ENCODE data around the gene PVRIG. TPM values are rescaled to one million over a fixed set of nuclear protein-coding genes. Genes with fewer than 3 reads are reported as not detected.
"Not testable (repeated sequence)": the region's sequence is repeated elsewhere in the genome, so short reads cannot be mapped to it uniquely, and the experiment has no call there.

The PVRIG gene
- total RNA-seq (52.3 TPM), polyA plus RNA-seq (30.7 TPM)
- long read RNA-seq, donor 1, partial matches to known transcripts = 5 of 5 reads
- long read RNA-seq, donor 1, other reads (novel, unspliced or antisense) = 0 of 5 reads
- long read RNA-seq, donor 2 = 0 reads
- long read RNA-seq, donor 3, partial matches to known transcripts = 129 of 130 reads
- long read RNA-seq, donor 3, other reads (novel, unspliced or antisense) = 0 of 130 reads
- long read RNA-seq, donor 4, partial matches to known transcripts = 40 of 41 reads
- long read RNA-seq, donor 4, other reads (novel, unspliced or antisense) = 0 of 41 reads
- long read RNA-seq, donor 5, partial matches to known transcripts = 111 of 112 reads
- long read RNA-seq, donor 5, other reads (novel, unspliced or antisense) = 0 of 112 reads
- long read RNA-seq, donor 6, partial matches to known transcripts = 68 of 68 reads
- long read RNA-seq, donor 6, other reads (novel, unspliced or antisense) = 0 of 68 reads
- long read RNA-seq, donor 7, partial matches to known transcripts = 64 of 65 reads
- long read RNA-seq, donor 7, other reads (novel, unspliced or antisense) = 0 of 65 reads
- long read RNA-seq, donor 8, partial matches to known transcripts = 58 of 58 reads
- long read RNA-seq, donor 8, other reads (novel, unspliced or antisense) = 0 of 58 reads
- long read RNA-seq, donor 9, partial matches to known transcripts = 82 of 84 reads
- long read RNA-seq, donor 9, other reads (novel, unspliced or antisense) = 0 of 84 reads
- long read RNA-seq, donor 10, partial matches to known transcripts = 111 of 112 reads
- long read RNA-seq, donor 10, other reads (novel, unspliced or antisense) = 0 of 112 reads

DNA sequence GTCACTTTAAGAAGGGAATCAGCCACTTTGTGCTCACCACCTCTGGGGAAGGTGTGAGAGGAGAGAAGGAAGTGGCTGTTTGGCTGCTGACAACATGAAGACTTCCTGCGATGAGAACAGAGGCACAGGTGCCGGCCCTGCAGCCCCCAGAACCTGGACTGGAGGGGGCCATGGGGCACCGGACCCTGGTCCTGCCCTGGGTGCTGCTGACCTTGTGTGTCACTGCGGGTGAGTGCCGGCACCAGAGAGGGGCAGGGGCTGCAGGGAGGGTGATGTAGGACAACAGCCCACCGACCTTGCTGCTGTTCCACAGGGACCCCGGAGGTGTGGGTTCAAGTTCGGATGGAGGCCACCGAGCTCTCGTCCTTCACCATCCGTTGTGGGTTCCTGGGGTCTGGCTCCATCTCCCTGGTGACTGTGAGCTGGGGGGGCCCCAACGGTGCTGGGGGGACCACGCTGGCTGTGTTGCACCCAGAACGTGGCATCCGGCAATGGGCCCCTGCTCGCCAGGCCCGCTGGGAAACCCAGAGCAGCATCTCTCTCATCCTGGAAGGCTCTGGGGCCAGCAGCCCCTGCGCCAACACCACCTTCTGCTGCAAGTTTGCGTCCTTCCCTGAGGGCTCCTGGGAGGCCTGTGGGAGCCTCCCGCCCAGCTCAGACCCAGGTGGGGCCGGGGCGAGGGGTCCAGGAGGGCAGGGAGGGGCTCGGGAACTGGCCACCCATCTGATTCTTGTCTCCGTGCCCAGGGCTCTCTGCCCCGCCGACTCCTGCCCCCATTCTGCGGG lies at the start of gene PVRIG:
Gene PVRIG, plus strand, starts transcription at position 149 of the 785 bp plus-strand sequence. Its CDS starts 22 bp downstream, at position 171.
- 20% methylated on average over 26 of the region's 27 CpGs for WGBS
- H3K4me3 ChIP-seq (ENCODE audit: low read length in 2 of 2) = peak within 1 kb of the TSS; percentile 71 to 99
- H3K4me1 ChIP-seq (ENCODE audit: control insufficient read depth in 2 of 2, insufficient read depth in 2 of 2, low read length in 2 of 2) = peaks cover 8 to 71% of the 10 kb centered on the region in 2 donors
- peak in 3 of 9 donors; percentile 44 to 69 (median 45) for DNase-seq (ENCODE audit: low read depth in 6 of 9, low spot score in 9 of 9)
- not testable (repeated sequence) for H3K9me3 ChIP-seq (ENCODE audit: control insufficient read depth in 2 of 2, insufficient read depth in 1 of 2, low read length in 1 of 2); H3K27me3 ChIP-seq (ENCODE audit: control insufficient read depth in 2 of 2, insufficient read depth in 1 of 2, low read length in 1 of 2)
- H3K36me3 ChIP-seq (ENCODE audit: control insufficient read depth in 2 of 2, insufficient read depth in 2 of 2, low read length in 1 of 2) = peaks cover 27 to 47% of the 10 kb centered on the region in 2 donors
- peak within 1 kb of the TSS; percentile 98 to 100 for H3K27ac ChIP-seq (ENCODE audit: low read depth in 1 of 2, low read length in 1 of 2)

- Histone ChIP-seq H3K4me1 (ENCODE audit: control insufficient read depth in 2 of 2, insufficient read depth in 2 of 2, low read length in 2 of 2) (peaks cover 45 to 76% of the 10 kb centered on the region in 2 donors), H3K27me3 (ENCODE audit: control insufficient read depth in 2 of 2, insufficient read depth in 1 of 2, low read length in 1 of 2) (peaks cover 0 to 4% of the 10 kb centered on the region in 2 donors), H3K36me3 (ENCODE audit: control insufficient read depth in 2 of 2, insufficient read depth in 2 of 2, low read length in 1 of 2) (peaks cover 7 to 22% of the 10 kb centered on the region in 2 donors), H3K27ac (ENCODE audit: low read depth in 1 of 2, low read length in 1 of 2) (peak overlapping the region; percentile 81 to 98), H3K4me3 (ENCODE audit: low read length in 2 of 2) (peak overlapping the region; percentile 56), H3K9me3 (ENCODE audit: control insufficient read depth in 2 of 2, insufficient read depth in 1 of 2, low read length in 1 of 2) (peaks cover 0 to 3% of the 10 kb centered on the region in 2 donors)
- 89% methylated on average over 11 of the region's 11 CpGs for WGBS
- DNase-seq (ENCODE audit: low read depth in 6 of 9, low spot score in 9 of 9) = no peak
Measured at GRCh38 chr7:100170101-100170897, 49.5 kb upstream of the PVRIG start.

DNA sequence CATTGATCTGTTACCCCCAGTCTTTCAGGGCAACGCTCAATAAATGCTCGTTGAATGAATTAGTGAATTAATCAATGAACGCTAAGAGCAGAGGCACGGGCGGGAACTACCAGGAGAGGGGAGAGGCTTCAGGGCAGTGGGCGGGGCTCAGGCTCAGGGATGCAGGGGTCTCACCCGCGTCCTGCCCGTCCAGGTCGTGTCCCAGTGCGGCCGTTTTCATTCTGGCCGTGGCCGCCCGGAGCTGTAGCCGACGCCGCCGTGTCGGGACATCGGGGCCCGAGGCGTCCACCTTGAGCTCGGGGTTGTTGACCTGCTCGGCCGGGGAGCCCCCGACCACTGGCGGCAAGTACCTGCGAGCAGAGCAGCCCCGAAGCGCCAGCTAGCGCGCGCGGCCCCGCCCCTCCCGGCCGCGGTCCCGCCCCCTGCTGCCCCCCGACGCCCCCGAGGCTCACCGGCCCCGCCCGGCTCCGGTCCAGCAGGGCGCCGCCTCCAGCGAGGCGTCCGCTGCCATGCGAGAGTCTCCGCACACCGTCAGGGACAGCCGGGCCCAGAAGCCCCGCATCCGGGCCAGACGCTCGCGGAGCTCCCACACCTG lies 48.6 kb upstream of the PVRIG start:
- peak overlapping the region; percentile 56 for H3K4me3 ChIP-seq (ENCODE audit: low read length in 2 of 2)
- H3K27me3 ChIP-seq (ENCODE audit: control insufficient read depth in 2 of 2, insufficient read depth in 1 of 2, low read length in 1 of 2) = peaks cover 0 to 4% of the 10 kb centered on the region in 2 donors
- H3K4me1 ChIP-seq (ENCODE audit: control insufficient read depth in 2 of 2, insufficient read depth in 2 of 2, low read length in 2 of 2) = peaks cover 49 to 76% of the 10 kb centered on the region in 2 donors
- peaks cover 7 to 21% of the 10 kb centered on the region in 2 donors for H3K36me3 ChIP-seq (ENCODE audit: control insufficient read depth in 2 of 2, insufficient read depth in 2 of 2, low read length in 1 of 2)
- peak in 1 of 9 donors; percentile 68 for DNase-seq (ENCODE audit: low read depth in 6 of 9, low spot score in 9 of 9)
- WGBS = 5% methylated on average over 61 of the region's 61 CpGs
- H3K9me3 ChIP-seq (ENCODE audit: control insufficient read depth in 2 of 2, insufficient read depth in 1 of 2, low read length in 1 of 2) = peaks cover 0 to 3% of the 10 kb centered on the region in 2 donors
- peak overlapping the region; percentile 66 to 98 for H3K27ac ChIP-seq (ENCODE audit: low read depth in 1 of 2, low read length in 1 of 2)

- Histone ChIP-seq H3K4me1 (ENCODE audit: control insufficient read depth in 2 of 2, insufficient read depth in 2 of 2, low read length in 2 of 2) (peaks cover 44 to 75% of the 10 kb centered on the region in 2 donors), H3K9me3 (ENCODE audit: control insufficient read depth in 2 of 2, insufficient read depth in 1 of 2, low read length in 1 of 2) (peaks cover 0 to 3% of the 10 kb centered on the region in 2 donors), H3K36me3 (ENCODE audit: control insufficient read depth in 2 of 2, insufficient read depth in 2 of 2, low read length in 1 of 2) (peaks cover 7 to 21% of the 10 kb centered on the region in 2 donors), H3K4me3 (ENCODE audit: low read length in 2 of 2) (peak overlapping the region in 1 of 2 donors; percentile 56), H3K27me3 (ENCODE audit: control insufficient read depth in 2 of 2, insufficient read depth in 1 of 2, low read length in 1 of 2) (peaks cover 0 to 3% of the 10 kb centered on the region in 2 donors), H3K27ac (ENCODE audit: low read depth in 1 of 2, low read length in 1 of 2) (peak overlapping the region in 1 of 2 donors; percentile 77)
- DNase-seq (ENCODE audit: low read depth in 6 of 9, low spot score in 9 of 9) = no peak
- WGBS = 12% methylated on average over 22 of the region's 22 CpGs
Measured at GRCh38 chr7:100171840-100172239, 47.9 kb upstream of the PVRIG start.

DNA sequence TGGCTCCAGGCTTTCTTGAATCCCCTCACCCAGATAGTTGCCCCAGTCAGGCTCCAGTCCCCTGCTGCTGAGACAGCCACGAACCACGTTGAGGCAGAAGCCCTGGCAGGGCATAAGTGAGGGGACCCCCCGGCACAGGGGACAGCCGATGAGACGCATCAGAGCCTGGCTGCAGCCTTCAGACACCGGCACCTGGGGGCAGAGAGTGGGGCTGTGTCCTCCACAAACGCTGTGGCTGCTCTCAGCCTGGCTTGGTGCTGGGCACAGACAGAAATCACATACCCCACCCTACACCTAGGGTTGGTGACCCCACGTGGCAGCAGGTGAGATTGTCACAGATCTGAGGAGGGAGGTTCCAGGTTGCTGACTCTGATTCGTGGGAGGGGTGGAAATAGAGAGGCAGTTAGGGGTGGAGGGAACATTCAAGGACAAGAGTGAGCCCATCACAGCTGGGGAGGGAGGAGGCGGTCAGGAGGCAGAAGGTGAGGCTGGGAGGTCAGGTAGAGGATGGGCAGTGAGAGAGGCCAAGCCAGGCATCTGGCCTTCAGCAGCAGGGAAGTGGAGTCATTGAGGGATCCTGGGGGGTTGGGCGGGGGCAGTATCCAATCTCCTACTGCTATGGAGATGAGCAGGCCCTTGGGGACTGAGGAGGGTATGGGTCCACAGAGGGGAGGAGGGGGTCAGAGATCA lies 45.8 kb upstream of the PVRIG start:
- Histone ChIP-seq H3K4me3 (ENCODE audit: low read length in 2 of 2) (no peak overlapping the region), H3K36me3 (ENCODE audit: control insufficient read depth in 2 of 2, insufficient read depth in 2 of 2, low read length in 1 of 2) (peaks cover 4 to 21% of the 10 kb centered on the region in 2 donors), H3K27ac (ENCODE audit: low read depth in 1 of 2, low read length in 1 of 2) (no peak overlapping the region), H3K27me3 (ENCODE audit: control insufficient read depth in 2 of 2, insufficient read depth in 1 of 2, low read length in 1 of 2) (peaks cover 0 to 3% of the 10 kb centered on the region in 2 donors), H3K4me1 (ENCODE audit: control insufficient read depth in 2 of 2, insufficient read depth in 2 of 2, low read length in 2 of 2) (peaks cover 31 to 68% of the 10 kb centered on the region in 2 donors), H3K9me3 (ENCODE audit: control insufficient read depth in 2 of 2, insufficient read depth in 1 of 2, low read length in 1 of 2) (peaks cover 0 to 21% of the 10 kb centered on the region in 2 donors)
- 97% methylated on average over 11 of the region's 11 CpGs for WGBS
- no peak for DNase-seq (ENCODE audit: low read depth in 6 of 9, low spot score in 9 of 9)

DNA sequence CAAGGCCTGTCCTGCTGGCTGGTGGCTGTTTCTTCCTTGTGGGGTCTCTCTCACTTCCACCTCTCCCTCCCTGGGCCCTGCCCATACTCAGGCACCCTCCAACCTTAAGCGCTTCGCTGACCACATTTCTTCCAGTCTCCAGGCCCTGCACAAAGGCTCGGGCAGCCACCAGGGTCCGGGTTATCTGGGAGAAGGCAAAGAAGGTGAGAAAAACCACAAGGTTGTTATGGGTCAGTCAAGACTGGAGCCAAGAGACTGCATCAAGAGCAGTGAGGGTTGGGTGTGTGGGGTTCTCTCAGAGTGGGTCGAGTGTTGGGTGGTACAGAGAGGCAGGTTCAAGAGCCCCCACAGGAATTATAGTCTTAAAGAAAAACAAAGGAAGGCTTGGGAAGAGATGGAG lies 45.2 kb upstream of the PVRIG start:
- over 99% methylated on average over 5 of the region's 5 CpGs for WGBS
- no peak overlapping the region for H3K27ac ChIP-seq (ENCODE audit: low read depth in 1 of 2, low read length in 1 of 2)
- peaks cover 24 to 68% of the 10 kb centered on the region in 2 donors for H3K4me1 ChIP-seq (ENCODE audit: control insufficient read depth in 2 of 2, insufficient read depth in 2 of 2, low read length in 2 of 2)
- DNase-seq (ENCODE audit: low read depth in 6 of 9, low spot score in 9 of 9) = no peak
- peaks cover 0 to 22% of the 10 kb centered on the region in 2 donors for H3K9me3 ChIP-seq (ENCODE audit: control insufficient read depth in 2 of 2, insufficient read depth in 1 of 2, low read length in 1 of 2)
- H3K36me3 ChIP-seq (ENCODE audit: control insufficient read depth in 2 of 2, insufficient read depth in 2 of 2, low read length in 1 of 2) = peaks cover 4 to 21% of the 10 kb centered on the region in 2 donors
- H3K27me3 ChIP-seq (ENCODE audit: control insufficient read depth in 2 of 2, insufficient read depth in 1 of 2, low read length in 1 of 2) = peaks cover 0 to 3% of the 10 kb centered on the region in 2 donors
- no peak overlapping the region for H3K4me3 ChIP-seq (ENCODE audit: low read length in 2 of 2)

DNA sequence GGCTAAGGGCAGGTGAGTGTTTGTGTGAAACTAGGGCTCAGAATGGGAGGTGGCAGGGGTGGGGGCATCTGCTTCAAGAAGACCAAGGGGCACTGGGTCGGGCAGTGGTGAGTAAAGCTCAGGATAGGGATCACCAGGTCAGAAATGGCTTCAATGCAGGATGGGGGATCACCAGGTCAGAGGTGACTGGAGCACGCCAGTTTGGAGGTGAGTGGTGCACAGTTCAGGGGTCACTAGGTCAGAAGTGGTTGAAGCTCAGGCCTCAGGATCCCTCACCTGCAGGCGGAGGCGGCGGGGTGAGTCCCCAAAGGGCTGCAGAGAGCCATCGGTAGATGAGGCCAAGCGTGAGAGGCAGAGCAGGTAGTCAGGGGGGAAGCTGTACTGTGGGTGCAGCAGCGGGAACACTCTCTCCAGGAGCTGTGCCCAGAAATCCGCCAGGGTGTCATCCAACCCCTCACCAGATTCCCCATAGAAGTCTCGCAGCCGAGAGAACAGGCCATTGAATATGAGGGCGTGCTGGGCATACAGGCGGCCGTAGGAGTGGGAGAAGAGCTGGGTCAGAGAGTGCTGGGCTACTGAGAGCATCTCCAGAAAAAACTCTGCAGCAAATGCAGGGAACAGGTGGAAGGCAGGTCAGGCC lies 44.3 kb upstream of the PVRIG start:
- DNase-seq (ENCODE audit: low read depth in 6 of 9, low spot score in 9 of 9) = no peak
- Histone ChIP-seq H3K27ac (ENCODE audit: low read depth in 1 of 2, low read length in 1 of 2) (no peak overlapping the region), H3K4me3 (ENCODE audit: low read length in 2 of 2) (no peak overlapping the region), H3K36me3 (ENCODE audit: control insufficient read depth in 2 of 2, insufficient read depth in 2 of 2, low read length in 1 of 2) (peaks cover 4 to 18% of the 10 kb centered on the region in 2 donors), H3K9me3 (ENCODE audit: control insufficient read depth in 2 of 2, insufficient read depth in 1 of 2, low read length in 1 of 2) (peaks cover 0 to 20% of the 10 kb centered on the region in 2 donors), H3K4me1 (ENCODE audit: control insufficient read depth in 2 of 2, insufficient read depth in 2 of 2, low read length in 2 of 2) (peaks cover 22 to 68% of the 10 kb centered on the region in 2 donors), H3K27me3 (ENCODE audit: control insufficient read depth in 2 of 2, insufficient read depth in 1 of 2, low read length in 1 of 2) (peaks cover 0 to 3% of the 10 kb centered on the region in 2 donors)
- WGBS = 97% methylated on average over 14 of the region's 14 CpGs

Data from thymus (tissue), 14 donors.